SJSA1 (cell line): ENCODE data around the gene ZFPM1. TPM values are rescaled to one million over a fixed set of nuclear protein-coding genes. Genes with fewer than 3 reads are reported as not detected.

Experiments used
- DNase-seq, 2 experiments: peaks; one replicate each; pipeline ENCODE4 v3.0.0-alpha.2; 2015 to 2020; ENCODE audit warnings: low spot score in 2 of 2, low read depth in 1 of 2
- H3K27ac ChIP-seq: fragments of 250-450 bp; sonication (Bioruptor Pico); 2 replicates; pipeline ENCODE4 v1.5.1; 2020; ENCODE audit warnings: mild to moderate bottlenecking, moderate library complexity
- H3K27me3 ChIP-seq: fragments of 250-450 bp; sonication (Bioruptor Pico); replicated peaks from 2 replicates; pipeline ENCODE4 v1.5.1; 2020; ENCODE audit warnings: mild to moderate bottlenecking, moderate library complexity
- H3K36me3 ChIP-seq: fragments of 250-450 bp; sonication (Bioruptor Pico); 2 replicates; pipeline ENCODE4 v1.5.1; 2020; ENCODE audit warnings: mild to moderate bottlenecking
- H3K4me1 ChIP-seq: fragments of 250-450 bp; sonication (Bioruptor Pico); replicated peaks from 2 replicates; pipeline ENCODE4 v1.6.1; 2021; ENCODE audit warnings: mild to moderate bottlenecking
- H3K4me3 ChIP-seq: fragments of 250-450 bp; sonication (Bioruptor Pico); 2 replicates; pipeline ENCODE4 v1.5.1; 2020; ENCODE audit warnings: mild to moderate bottlenecking
- H3K9me3 ChIP-seq: fragments of 250-450 bp; sonication (Bioruptor Pico); replicated peaks from 2 replicates; pipeline ENCODE4 v1.5.1; 2020; ENCODE audit warnings: mild to moderate bottlenecking
- total RNA-seq: library from RNA; depleted of rRNA; stranded (reverse); fragments of >200 nt; shearing (Covaris generic); gene quantifications from 2 replicates; pipeline ENCODE4 v1.2.3, GENCODE V29; 2014

Gene ZFPM1
- total RNA-seq, 1 experiment from 2014 or later: 0.92 TPM

DNA sequence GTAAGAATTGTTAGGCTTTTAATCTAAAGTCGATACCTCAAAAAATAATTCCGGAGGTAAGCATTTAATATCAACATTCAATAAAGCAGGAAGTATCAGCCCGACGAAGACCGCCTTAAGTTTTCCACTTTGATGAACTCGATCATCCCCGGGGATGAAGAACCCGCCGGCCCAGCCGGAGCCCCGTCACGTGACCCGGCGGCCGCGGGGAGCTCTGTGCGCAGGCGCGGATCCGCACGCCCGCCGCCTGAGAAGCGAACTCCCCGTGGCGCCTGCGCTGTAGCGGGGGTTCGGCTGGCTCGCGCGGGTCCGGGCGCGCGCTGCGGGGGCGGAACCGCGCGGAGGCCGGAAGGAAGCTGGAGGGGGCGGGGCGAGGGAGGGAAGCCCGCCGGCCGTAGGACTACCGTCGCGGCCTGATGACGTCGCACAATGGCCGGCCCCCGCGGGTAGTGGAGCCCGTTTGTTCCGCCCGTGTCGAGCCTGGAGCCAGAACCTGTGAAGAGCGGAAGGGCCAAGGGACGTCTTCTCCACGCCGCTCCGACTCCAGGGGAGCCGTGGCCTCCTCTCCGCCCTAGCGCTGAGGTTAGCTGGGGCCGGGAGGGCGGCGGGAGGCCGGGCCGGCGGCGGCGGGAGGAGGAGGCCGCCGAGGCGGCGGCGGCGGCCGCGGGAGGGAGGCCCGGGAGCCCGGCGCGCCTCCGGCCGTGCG, 117.1 kb downstream of the ZFPM1 start, which contains the start of gene ZC3H18:
Gene ZC3H18 (plus strand): TSS at position 419 of the 706 bp plus-strand sequence. CDS start 6,721 bp downstream, outside the sequence.
- Histone ChIP-seq H3K4me3 (peak within 1 kb of the TSS; percentile 81), H3K27ac (peak within 1 kb of the TSS; percentile 46; the same call in 1 of the 2 replicates), H3K4me1 (peaks cover 15% of the 10 kb centered on the region), H3K27me3 (no peaks in the 10 kb centered on the region), H3K9me3 (no peaks in the 10 kb centered on the region), H3K36me3 (peaks cover 28% of the 10 kb centered on the region)
- peak; percentile 94 to 95 for DNase-seq

DNA sequence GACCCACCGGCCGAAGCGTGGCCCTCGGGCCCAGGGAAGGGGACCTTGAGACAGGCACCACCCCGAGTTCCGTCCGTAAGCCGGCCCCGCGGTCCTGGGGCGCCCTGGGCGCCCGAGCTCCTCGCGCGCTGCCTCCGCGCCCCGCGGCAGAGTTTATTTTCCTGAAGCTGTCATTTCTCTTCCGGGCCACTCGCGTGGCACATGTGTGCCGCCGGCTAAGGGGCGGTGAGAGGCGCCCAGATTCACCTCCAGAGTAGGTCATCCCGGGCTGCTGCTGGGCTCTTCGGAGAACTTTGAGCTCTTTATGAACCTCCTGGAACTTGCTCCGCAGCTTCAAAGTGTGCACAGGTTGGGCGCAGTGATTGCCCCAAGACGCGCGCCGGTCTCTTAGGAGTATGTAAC, 117.6 kb downstream of the ZFPM1 start:
- peaks cover 34% of the 10 kb centered on the region for H3K36me3 ChIP-seq
- H3K9me3 ChIP-seq: no peaks in the 10 kb centered on the region
- H3K27me3 ChIP-seq: no peaks in the 10 kb centered on the region
- H3K27ac ChIP-seq: peak overlapping the region; percentile 46; the same call in 1 of the 2 replicates
- H3K4me3 ChIP-seq: peak overlapping the region; percentile 81
- peaks cover 15% of the 10 kb centered on the region for H3K4me1 ChIP-seq
- peak in 1 of 2 experiments; percentile 49 for DNase-seq

DNA sequence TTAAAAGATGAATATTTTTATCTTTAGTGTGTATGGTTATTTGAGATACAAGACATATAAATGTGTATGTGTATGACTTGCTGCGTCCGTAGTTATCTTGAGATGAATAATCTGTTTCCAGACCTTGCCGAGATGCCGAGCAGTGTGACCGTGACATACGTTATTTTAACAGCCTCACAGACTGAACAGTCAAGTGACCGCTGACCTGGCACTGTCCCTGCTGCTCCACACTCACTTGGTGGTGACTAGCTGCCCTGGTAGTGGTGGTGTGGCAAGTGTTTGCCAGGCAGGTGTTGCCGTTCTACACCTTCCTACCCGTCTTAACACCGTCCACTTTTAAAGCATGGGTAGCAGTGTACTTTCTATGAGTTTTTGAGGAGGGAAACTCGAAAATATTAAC, 122.2 kb downstream of the ZFPM1 start:
- no peaks in the 10 kb centered on the region for H3K9me3 ChIP-seq
- peaks cover 71% of the 10 kb centered on the region for H3K36me3 ChIP-seq
- no peak overlapping the region for H3K4me3 ChIP-seq
- DNase-seq: no peak
- peaks cover 9% of the 10 kb centered on the region for H3K4me1 ChIP-seq
- H3K27me3 ChIP-seq: no peaks in the 10 kb centered on the region
- H3K27ac ChIP-seq: no peak overlapping the region

DNA sequence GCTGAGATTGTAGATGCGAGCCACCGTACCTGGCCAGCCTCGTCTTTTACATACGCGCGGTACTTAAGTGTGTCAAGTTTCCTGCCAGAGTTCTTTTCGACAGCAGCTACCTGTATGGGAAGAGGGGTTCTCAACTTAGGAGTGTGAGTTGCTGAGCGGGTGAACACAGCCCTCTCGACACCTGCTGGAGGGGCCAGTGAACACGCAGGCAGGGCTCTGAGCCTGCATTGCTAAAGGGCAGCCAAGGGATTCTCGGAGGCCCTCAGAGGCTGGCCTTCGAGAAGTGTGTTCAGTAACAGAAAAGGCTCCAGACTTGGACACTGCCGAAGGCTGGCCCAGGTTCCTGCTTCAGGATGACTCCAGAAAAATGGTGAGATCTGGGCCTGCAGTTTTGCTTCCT, 123.2 kb downstream of the ZFPM1 start:
- Histone ChIP-seq H3K4me1 (peaks cover 6% of the 10 kb centered on the region), H3K36me3 (peaks cover 82% of the 10 kb centered on the region)

DNA sequence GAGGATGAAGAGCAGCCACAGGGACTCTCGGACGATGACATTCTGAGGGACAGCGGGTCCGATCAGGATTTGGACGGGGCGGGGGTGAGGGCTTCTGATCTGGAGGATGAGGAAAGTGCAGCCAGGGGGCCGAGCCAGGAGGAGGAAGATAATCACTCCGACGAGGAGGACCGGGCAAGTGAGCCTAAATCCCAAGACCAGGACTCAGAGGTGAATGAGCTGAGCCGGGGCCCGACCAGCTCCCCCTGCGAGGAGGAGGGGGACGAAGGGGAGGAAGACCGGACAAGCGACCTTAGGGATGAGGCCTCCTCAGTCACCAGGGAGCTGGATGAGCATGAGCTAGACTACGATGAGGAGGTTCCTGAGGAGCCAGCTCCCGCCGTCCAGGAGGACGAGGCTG, 124.1 kb downstream of the ZFPM1 start:
- no peak overlapping the region for H3K27ac ChIP-seq
- no peak overlapping the region for H3K4me3 ChIP-seq
- no peaks in the 10 kb centered on the region for H3K27me3 ChIP-seq
- peaks cover 81% of the 10 kb centered on the region for H3K36me3 ChIP-seq
- DNase-seq: no peak
- no peaks in the 10 kb centered on the region for H3K9me3 ChIP-seq
- no peaks in the 10 kb centered on the region for H3K4me1 ChIP-seq

More for the DNA sequence above, 123.2 kb downstream of the ZFPM1 start:
- no peak overlapping the region for H3K27ac ChIP-seq
- H3K9me3 ChIP-seq: no peaks in the 10 kb centered on the region
- H3K27me3 ChIP-seq: no peaks in the 10 kb centered on the region
- no peak for DNase-seq
- H3K4me3 ChIP-seq: no peak overlapping the region

DNA sequence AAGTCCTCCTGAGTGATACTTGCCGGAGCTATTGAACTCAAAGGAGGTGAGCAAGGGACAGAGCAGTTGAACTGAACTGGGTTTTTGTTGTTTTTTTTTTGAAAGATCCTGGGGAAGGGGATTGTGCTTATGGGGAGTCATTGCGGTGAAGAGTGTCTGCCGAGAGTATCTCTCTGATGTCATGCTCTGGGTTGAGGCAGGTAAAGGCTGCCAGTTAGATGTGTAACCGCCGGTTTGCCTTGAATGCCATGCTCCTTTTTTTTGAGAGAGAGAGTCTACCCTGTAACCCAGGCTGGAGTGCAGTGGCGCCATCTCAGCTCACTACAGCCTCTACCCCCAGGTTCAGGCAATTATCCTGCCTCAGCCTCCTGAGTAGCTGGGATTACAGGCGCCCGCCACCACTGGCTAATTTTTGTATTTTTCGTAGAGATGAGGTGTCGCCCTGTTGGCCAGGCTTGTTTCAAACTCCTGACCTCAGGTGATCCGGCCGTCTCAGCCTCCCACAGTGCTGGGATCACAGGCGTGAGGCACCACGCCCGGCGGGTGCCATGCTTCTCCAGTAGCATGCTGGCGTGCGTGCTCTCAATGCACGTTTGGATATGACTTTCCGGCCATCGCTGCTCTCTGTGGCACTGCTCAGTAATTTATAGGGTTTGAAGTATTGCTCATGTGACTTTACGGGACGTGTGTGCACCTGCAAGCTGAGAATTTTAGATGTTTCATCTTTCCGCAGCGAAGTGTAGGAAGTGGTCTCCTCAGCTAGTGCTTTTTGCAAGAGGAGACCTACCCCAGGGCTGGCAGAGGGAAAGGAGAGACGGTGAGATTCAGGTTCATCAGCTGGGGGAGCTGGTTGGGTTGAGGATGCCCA, 125.6 kb downstream of the ZFPM1 start:
- H3K4me1 ChIP-seq: no peaks in the 10 kb centered on the region
- no peaks in the 10 kb centered on the region for H3K27me3 ChIP-seq
- H3K27ac ChIP-seq: no peak overlapping the region
- H3K9me3 ChIP-seq: no peaks in the 10 kb centered on the region
- DNase-seq: no peak
- no peak overlapping the region for H3K4me3 ChIP-seq
- peaks cover 82% of the 10 kb centered on the region for H3K36me3 ChIP-seq

DNA sequence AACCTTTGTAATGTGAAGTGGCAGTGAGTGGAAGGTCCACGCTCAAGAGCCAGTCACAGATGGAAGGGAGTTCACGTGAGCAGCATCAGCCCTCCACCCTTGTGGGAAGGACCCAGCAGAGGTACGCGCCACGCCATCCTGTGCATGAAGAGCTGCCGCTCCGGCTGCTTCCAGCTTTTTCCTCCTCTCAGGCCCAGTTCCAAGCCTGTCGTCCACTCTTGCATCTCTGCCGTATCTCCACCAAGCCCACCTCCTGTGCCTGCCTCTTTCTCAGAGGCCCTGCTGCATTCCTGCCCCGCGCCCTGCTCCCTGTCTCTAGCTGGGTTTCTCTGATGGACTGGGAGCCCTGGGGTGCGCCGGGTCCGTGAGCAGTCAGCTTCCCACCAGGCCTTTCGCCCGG, 127.3 kb downstream of the ZFPM1 start:
- Histone ChIP-seq H3K27me3 (no peaks in the 10 kb centered on the region), H3K4me1 (no peaks in the 10 kb centered on the region), H3K36me3 (peaks cover 87% of the 10 kb centered on the region), H3K4me3 (no peak overlapping the region), H3K9me3 (no peaks in the 10 kb centered on the region), H3K27ac (no peak overlapping the region)
- DNase-seq: no peak

DNA sequence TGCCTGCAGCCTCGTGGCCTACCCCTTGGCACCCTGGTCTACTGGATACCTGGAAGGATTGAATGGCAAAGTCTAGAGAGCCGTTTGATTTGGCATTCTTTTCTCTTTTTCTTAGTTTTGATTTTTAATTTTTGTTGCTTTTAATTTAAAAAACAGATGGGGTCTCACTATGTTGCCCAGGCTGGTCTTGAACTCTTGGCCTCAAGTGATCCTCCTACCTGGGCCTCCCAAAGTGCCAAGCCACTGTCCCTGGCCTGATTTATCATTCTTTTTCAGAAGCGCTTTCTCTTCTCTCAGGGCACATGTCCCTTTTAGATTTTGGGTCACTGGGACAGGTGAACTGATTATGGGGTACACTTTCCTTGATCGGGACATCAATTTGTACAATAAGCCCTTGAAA, 128.0 kb downstream of the ZFPM1 start:
- Histone ChIP-seq H3K4me3 (no peak overlapping the region), H3K27ac (no peak overlapping the region), H3K27me3 (no peaks in the 10 kb centered on the region), H3K36me3 (peaks cover 83% of the 10 kb centered on the region), H3K4me1 (no peaks in the 10 kb centered on the region), H3K9me3 (no peaks in the 10 kb centered on the region)
- no peak for DNase-seq

DNA sequence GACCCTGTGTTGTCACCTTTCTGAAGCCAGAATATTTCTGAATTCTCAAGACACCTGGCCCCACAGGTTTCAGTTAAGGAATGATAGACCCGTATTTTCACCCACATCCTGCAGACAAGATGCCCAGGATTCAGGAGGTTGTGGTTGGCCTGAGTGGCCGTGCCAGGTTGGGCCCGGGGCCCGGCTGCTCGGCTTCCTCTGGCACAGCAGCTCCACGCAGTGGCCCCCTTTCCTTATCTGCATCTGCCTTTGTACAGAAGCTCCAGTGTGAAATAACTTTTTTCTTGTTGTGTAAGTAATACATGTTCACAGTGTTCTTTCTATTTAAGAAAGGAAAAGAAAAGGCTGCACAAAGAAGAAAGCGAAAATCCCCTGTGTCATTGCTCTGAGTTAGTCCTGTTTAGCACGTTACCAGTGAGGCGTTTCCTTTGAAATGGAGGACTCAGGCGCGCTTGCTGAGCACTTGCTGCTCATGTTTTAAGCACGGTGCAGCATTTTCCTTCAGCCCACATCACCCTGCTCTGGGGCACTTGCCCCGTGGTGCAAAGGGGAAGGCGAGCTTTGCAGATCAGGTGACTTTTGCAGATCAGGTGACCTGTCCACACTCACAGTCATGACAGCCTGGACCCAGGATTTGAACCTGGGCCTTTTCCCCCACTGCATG, 130.0 kb downstream of the ZFPM1 start:
- Histone ChIP-seq H3K4me3 (no peak overlapping the region), H3K27ac (no peak overlapping the region), H3K27me3 (no peaks in the 10 kb centered on the region), H3K4me1 (no peaks in the 10 kb centered on the region), H3K36me3 (peaks cover 83% of the 10 kb centered on the region), H3K9me3 (no peaks in the 10 kb centered on the region)
- DNase-seq: no peak

DNA sequence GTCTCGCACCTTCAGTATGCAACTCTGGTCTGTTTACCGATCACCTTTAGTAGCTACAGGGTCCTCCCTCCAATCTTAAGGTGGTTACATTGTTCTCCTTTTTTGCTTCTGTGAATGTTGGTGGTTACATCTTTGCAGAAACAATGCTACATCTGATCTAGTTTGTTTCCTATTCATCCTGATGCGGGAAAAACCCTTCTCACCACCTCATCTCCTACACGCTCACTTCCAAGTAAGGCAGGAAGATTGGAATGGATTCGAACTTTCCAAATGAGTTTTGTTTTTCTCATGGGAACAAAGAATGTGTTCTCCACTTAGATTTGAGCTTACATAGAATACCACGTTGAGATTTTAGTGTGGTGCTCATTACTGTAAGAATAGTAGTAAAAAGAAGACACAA, 131.6 kb downstream of the ZFPM1 start:
- Histone ChIP-seq H3K27ac (no peak overlapping the region), H3K9me3 (no peaks in the 10 kb centered on the region), H3K36me3 (peaks cover 85% of the 10 kb centered on the region), H3K4me3 (no peak overlapping the region), H3K27me3 (no peaks in the 10 kb centered on the region), H3K4me1 (no peaks in the 10 kb centered on the region)
- DNase-seq: no peak

DNA sequence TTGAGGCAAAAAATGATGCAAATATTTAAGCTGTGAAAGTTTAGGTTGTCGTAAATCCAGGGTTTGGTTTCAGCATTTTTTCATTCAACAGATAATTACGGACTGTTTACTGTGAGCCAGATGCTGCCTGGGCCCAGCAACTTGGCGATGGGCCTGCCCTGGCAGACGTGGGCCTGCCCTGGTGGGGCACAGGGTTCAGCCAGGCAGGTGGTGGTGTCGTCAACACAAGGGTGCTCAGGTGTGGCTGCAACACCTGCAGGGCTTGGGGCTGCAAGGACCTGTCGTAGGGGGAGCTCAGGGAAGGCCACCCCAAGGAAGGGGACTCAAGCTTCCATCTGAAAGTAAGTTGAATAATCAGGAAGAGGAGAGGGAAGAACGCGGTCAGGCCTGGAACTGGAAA, 132.2 kb downstream of the ZFPM1 start:
- Histone ChIP-seq H3K4me3 (no peak overlapping the region), H3K27ac (no peak overlapping the region), H3K4me1 (no peaks in the 10 kb centered on the region), H3K36me3 (peaks cover 87% of the 10 kb centered on the region), H3K9me3 (no peaks in the 10 kb centered on the region), H3K27me3 (no peaks in the 10 kb centered on the region)
- DNase-seq: no peak

DNA sequence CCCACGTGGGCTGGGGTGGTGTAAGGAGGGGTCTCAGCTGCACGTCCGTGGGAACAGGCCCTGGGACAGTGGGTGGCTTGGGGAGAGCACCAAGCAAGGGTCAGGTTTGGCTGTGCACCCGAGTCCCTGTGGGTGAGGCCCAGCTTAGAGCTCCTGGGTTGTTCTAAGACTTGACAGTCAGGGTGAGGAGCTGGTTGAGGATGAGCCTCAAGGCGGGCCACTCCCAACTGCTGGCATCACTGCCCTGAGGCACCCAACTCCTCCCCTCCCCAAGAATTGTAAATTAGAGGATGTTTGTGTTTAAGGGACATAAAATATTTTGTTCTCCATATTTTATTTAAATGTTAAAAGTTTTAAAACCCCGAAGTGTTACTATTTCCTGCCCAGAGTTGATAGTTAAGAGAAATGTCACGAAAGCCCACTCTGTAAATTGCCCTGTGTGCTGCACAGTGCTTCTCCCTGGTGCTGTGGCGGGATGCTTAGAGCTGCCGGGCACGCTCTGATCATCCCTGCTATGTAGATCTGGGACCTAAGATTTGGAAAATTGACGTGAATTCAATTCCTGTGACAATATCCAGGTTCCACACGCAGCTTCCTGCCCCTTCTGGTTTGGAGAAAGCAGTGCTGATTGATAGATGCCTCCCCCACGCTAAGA, 133.0 kb downstream of the ZFPM1 start:
- H3K27me3 ChIP-seq: no peaks in the 10 kb centered on the region
- DNase-seq: no peak
- H3K4me1 ChIP-seq: no peaks in the 10 kb centered on the region
- H3K36me3 ChIP-seq: peaks cover 86% of the 10 kb centered on the region
- H3K9me3 ChIP-seq: no peaks in the 10 kb centered on the region
- H3K27ac ChIP-seq: no peak overlapping the region
- no peak overlapping the region for H3K4me3 ChIP-seq
